SKM-1 treated with dmso at 0.1 percent for 144 hours (cell line): Measurements from ENCODE around the gene SNAPC4.
"Not testable (repeated sequence)": the region's sequence is repeated elsewhere in the genome, so short reads cannot be mapped to it uniquely, and the experiment has no call there.

Experiments
- DNase-seq: peaks from one replicate; lab custom pipeline; 2025; ENCODE audit not compliant: unreplicated experiment; lab: John Stamatoyannopoulos, UW

SNAPC4 gene

GRCh38 chr9:136409557-136410455 is 9.8 kb upstream of the SNAPC4 start:
- peak; percentile 6 for DNase-seq

GRCh38 chr9:136407911-136408310 is 7.9 kb upstream of the SNAPC4 start:
- no peak for DNase-seq

GRCh38 chr9:136407061-136407460 is 7.1 kb upstream of the SNAPC4 start:
- not testable (repeated sequence) for DNase-seq

- DNase-seq: not testable (repeated sequence)
These were observed 5.9 kb upstream of the SNAPC4 start for GRCh38 chr9:136405904-136406303.

- no peak for DNase-seq
These were observed 5.5 kb upstream of the SNAPC4 start for GRCh38 chr9:136405481-136405880.

- DNase-seq: no peak
These were observed 4.8 kb upstream of the SNAPC4 start for GRCh38 chr9:136404801-136405136.

GRCh38 chr9:136403915-136404800 is 4.2 kb upstream of the SNAPC4 start:
- no peak for DNase-seq

GRCh38 chr9:136403538-136403914 is 3.6 kb upstream of the SNAPC4 start:
- DNase-seq: no peak

- DNase-seq: no peak
These were observed 2.1 kb upstream of the SNAPC4 start for GRCh38 chr9:136402067-136402466.

GRCh38 chr9:136401173-136401922 is 1.4 kb upstream of the SNAPC4 start:
- no peak for DNase-seq

- DNase-seq: peak; percentile 6
These were observed 563 bp downstream of the SNAPC4 start for GRCh38 chr9:136399176-136400037.

GRCh38 chr9:136398286-136398685 is 1.7 kb downstream of the SNAPC4 start:
- DNase-seq: no peak

- DNase-seq: no peak
These were observed 2.3 kb downstream of the SNAPC4 start for GRCh38 chr9:136397643-136398042.

- no peak for DNase-seq
These were observed 3.8 kb downstream of the SNAPC4 start for GRCh38 chr9:136396219-136396515.

GRCh38 chr9:136395345-136396218 is 4.4 kb downstream of the SNAPC4 start:
- DNase-seq: no peak

- no peak for DNase-seq
These were observed 5.0 kb downstream of the SNAPC4 start for GRCh38 chr9:136395020-136395340.

GRCh38 chr9:136394312-136395019 is 5.5 kb downstream of the SNAPC4 start:
- DNase-seq: no peak

- no peak for DNase-seq
These were observed 6.4 kb downstream of the SNAPC4 start for GRCh38 chr9:136393531-136393930.
